Measurements from ENCODE around the gene EIPR1.
A peak's percentile ranks its signal among the peaks of the same experiment; 100 is the strongest.

EIPR1 gene

GRCh38 chr2:3377612-3378432 lies at the start of gene EIPR1:
Gene EIPR1, minus strand, starts transcription at chr2:3377818. Its CDS starts 129 bp downstream, at chr2:3377689.
- DNase-seq (ENCODE audit: low read depth): peak; percentile 97

- DNase-seq (ENCODE audit: low read depth): no peak
These were observed 49.7 kb upstream of the EIPR1 start for GRCh38 chr2:3427272-3427671.

GRCh38 chr2:3426615-3427014 lies 49.0 kb upstream of the EIPR1 start:
- no peak for DNase-seq (ENCODE audit: low read depth)

GRCh38 chr2:3424171-3424795 lies 46.7 kb upstream of the EIPR1 start:
- DNase-seq (ENCODE audit: low read depth): no peak

GRCh38 chr2:3423492-3424170 lies 46.0 kb upstream of the EIPR1 start:
- peak; percentile 22 for DNase-seq (ENCODE audit: low read depth)

GRCh38 chr2:3422161-3422779 lies 44.7 kb upstream of the EIPR1 start:
- DNase-seq (ENCODE audit: low read depth): no peak

GRCh38 chr2:3421580-3421979 lies 44.0 kb upstream of the EIPR1 start:
- no peak for DNase-seq (ENCODE audit: low read depth)

GRCh38 chr2:3420769-3421397 lies 43.3 kb upstream of the EIPR1 start:
- no peak for DNase-seq (ENCODE audit: low read depth)

- DNase-seq (ENCODE audit: low read depth): no peak
These were observed 42.6 kb upstream of the EIPR1 start for GRCh38 chr2:3420076-3420768.

- DNase-seq (ENCODE audit: low read depth): no peak
These were observed 41.3 kb upstream of the EIPR1 start for GRCh38 chr2:3418766-3419404.

- no peak for DNase-seq (ENCODE audit: low read depth)
These were observed 36.7 kb upstream of the EIPR1 start for GRCh38 chr2:3414133-3414860.

GRCh38 chr2:3413697-3414096 lies 36.1 kb upstream of the EIPR1 start:
- DNase-seq (ENCODE audit: low read depth): no peak

GRCh38 chr2:3411103-3411502 lies 33.5 kb upstream of the EIPR1 start:
- no peak for DNase-seq (ENCODE audit: low read depth)

GRCh38 chr2:3409627-3410170 lies 32.1 kb upstream of the EIPR1 start:
- no peak for DNase-seq (ENCODE audit: low read depth)

- no peak for DNase-seq (ENCODE audit: low read depth)
These were observed 31.2 kb upstream of the EIPR1 start for GRCh38 chr2:3408781-3409180.

- no peak for DNase-seq (ENCODE audit: low read depth)
These were observed 28.9 kb upstream of the EIPR1 start for GRCh38 chr2:3406501-3406900.

GRCh38 chr2:3405876-3406275 lies 28.3 kb upstream of the EIPR1 start:
- no peak for DNase-seq (ENCODE audit: low read depth)

GRCh38 chr2:3405307-3405706 lies 27.7 kb upstream of the EIPR1 start:
- no peak for DNase-seq (ENCODE audit: low read depth)

GRCh38 chr2:3404349-3404894 lies 26.8 kb upstream of the EIPR1 start:
- no peak for DNase-seq (ENCODE audit: low read depth)
